ENCODE measurements around the gene SLC38A6. TPM values are rescaled to one million over a fixed set of nuclear protein-coding genes. Genes with fewer than 3 reads are reported as not detected.

Gene SLC38A6
- total RNA-seq, 1 experiment from 2014 or later: 6.0 TPM

GRCh38 chr14:61031026-61031425, 50.0 kb downstream of the SLC38A6 start:
- Mint-ChIP-seq H3K4me3 (no peak overlapping the region), H3K27me3 (ENCODE audit: low read depth) (no peaks in the 10 kb centered on the region), H3K9me3 (no peaks in the 10 kb centered on the region), H3K36me3 (ENCODE audit: insufficient read depth in 1 of 3, low read depth in 3 of 3) (no peaks in the 10 kb centered on the region), H3K4me1 (no peaks in the 10 kb centered on the region), H3K27ac (no peak overlapping the region)
- no peak overlapping the region for H4K5ac ChIP-seq (ENCODE audit: insufficient read length, low read depth, low read length)
- H3K9me3 ChIP-seq (ENCODE audit: control insufficient read depth, low read depth, low read length): no peaks in the 10 kb centered on the region
- H4K8ac ChIP-seq (replicated peaks; ENCODE audit: insufficient read length, low read depth, low read length): no peak overlapping the region
- no peaks in the 10 kb centered on the region for H3K23me2 ChIP-seq (ENCODE audit: insufficient read length, low read depth, low read length, poor library complexity, severe bottlenecking)
- no peak overlapping the region for H4K91ac ChIP-seq (ENCODE audit: insufficient read length, low read depth, low read length)
- no peak overlapping the region for H3K27ac ChIP-seq (ENCODE audit: insufficient read length, low read depth, low read length)
- no peak overlapping the region for H2BK15ac ChIP-seq (ENCODE audit: low read depth, low read length)
- H2BK5ac ChIP-seq (ENCODE audit: insufficient read length, low read length): no peak overlapping the region
- no peaks in the 10 kb centered on the region for H3K27me3 ChIP-seq (ENCODE audit: insufficient read depth, low read length)
- no peak overlapping the region for H3K23ac ChIP-seq (ENCODE audit: insufficient read length, low read depth, low read length)
- H3K9ac ChIP-seq (ENCODE audit: extremely low read depth, insufficient read length, low read length): no peak overlapping the region
- DNase-seq: no peak
- no peaks in the 10 kb centered on the region for H3K79me2 ChIP-seq (ENCODE audit: insufficient read depth, low read length)
- no peaks in the 10 kb centered on the region for H3K79me1 ChIP-seq (ENCODE audit: insufficient read depth, low read depth, low read length, poor library complexity, severe bottlenecking)
- no peak overlapping the region for H3K56ac ChIP-seq (ENCODE audit: insufficient read length, low read depth, low read length)
- no peak overlapping the region for H3K14ac ChIP-seq (ENCODE audit: insufficient read depth, low read length)
- no peak for TF ChIP-seq CTCF (conservative IDR thresholded peaks at IDR 0.05)
- H3K4ac ChIP-seq (ENCODE audit: low read depth, low read length): no peak overlapping the region
- no peaks in the 10 kb centered on the region for H4K20me1 ChIP-seq (ENCODE audit: control insufficient read depth, insufficient read depth, insufficient read length)
- H3K18ac ChIP-seq (ENCODE audit: insufficient read length, low read depth, low read length): no peak overlapping the region
- H3K4me1 ChIP-seq (ENCODE audit: insufficient read depth, low read length): no peaks in the 10 kb centered on the region
- H2AFZ ChIP-seq (ENCODE audit: low read length): no peak overlapping the region
- H3K4me2 ChIP-seq (ENCODE audit: insufficient read depth, insufficient read length, low read length): no peak overlapping the region
- no peak overlapping the region for H2BK120ac ChIP-seq (ENCODE audit: low read depth, low read length, poor library complexity, severe bottlenecking)
- H3T11ph ChIP-seq (ENCODE audit: low read length): no peak overlapping the region
- H2AK5ac ChIP-seq (ENCODE audit: insufficient read length, low read length): no peak overlapping the region
- no peak overlapping the region for H2BK12ac ChIP-seq (ENCODE audit: insufficient read length, low read depth, low read length)
- H2BK20ac ChIP-seq (ENCODE audit: low read depth, low read length, poor library complexity, severe bottlenecking): no peak overlapping the region
